ENCODE measurements around the gene FBXO45. TPM values are rescaled to one million over a fixed set of nuclear protein-coding genes. Genes with fewer than 3 reads are reported as not detected.

The FBXO45 gene
- total and polyA plus RNA-seq, 9 of the 15 experiments (the other 6 are each of a cell fraction or from before 2014, with no cell fraction given), result 15.2 to 52.8 (median 37.0) TPM

GRCh38 chr3:196617256-196617655 lies 48.8 kb downstream of the FBXO45 start:
- intact Hi-C loops (cut with micrococcal nuclease) (no loop called here), in situ Hi-C loops (cut with MboI) (no loop called here)
- 44% methylated on average over 5 of the region's 5 CpGs for WGBS (ENCODE audit: insufficient coverage, low coverage, missing lambda C conversion rate)
- no peaks in the 10 kb centered on the region for H3K36me3 ChIP-seq (ENCODE audit: control insufficient read depth, insufficient read depth, low read length)
- no peak overlapping the region for H3K4me3 ChIP-seq
- TF ChIP-seq ZFX (CRISPR knock-in tag; IDR thresholded peaks at IDR 0.05) (peak; percentile 54), PRDM10 (IDR thresholded peaks at IDR 0.05; ENCODE audit: partially characterized antibody) (peak; percentile 20), SMAD2 (IDR thresholded peaks at IDR 0.05; ENCODE audit: low read depth, low read length) (no peak)
- TF ChIP-seq, protein P1, sequence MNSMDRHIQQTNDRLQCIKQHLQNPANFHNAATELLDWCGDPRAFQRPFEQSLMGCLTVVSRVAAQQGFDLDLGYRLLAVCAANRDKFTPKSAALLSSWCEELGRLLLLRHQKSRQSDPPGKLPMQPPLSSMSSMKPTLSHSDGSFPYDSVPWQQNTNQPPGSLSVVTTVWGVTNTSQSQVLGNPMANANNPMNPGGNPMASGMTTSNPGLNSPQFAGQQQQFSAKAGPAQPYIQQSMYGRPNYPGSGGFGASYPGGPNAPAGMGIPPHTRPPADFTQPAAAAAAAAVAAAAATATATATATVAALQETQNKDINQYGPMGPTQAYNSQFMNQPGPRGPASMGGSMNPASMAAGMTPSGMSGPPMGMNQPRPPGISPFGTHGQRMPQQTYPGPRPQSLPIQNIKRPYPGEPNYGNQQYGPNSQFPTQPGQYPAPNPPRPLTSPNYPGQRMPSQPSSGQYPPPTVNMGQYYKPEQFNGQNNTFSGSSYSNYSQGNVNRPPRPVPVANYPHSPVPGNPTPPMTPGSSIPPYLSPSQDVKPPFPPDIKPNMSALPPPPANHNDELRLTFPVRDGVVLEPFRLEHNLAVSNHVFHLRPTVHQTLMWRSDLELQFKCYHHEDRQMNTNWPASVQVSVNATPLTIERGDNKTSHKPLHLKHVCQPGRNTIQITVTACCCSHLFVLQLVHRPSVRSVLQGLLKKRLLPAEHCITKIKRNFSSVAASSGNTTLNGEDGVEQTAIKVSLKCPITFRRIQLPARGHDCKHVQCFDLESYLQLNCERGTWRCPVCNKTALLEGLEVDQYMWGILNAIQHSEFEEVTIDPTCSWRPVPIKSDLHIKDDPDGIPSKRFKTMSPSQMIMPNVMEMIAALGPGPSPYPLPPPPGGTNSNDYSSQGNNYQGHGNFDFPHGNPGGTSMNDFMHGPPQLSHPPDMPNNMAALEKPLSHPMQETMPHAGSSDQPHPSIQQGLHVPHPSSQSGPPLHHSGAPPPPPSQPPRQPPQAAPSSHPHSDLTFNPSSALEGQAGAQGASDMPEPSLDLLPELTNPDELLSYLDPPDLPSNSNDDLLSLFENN (IDR thresholded peaks at IDR 0.05; ENCODE audit: low read depth in 2 of 2, low read length in 2 of 2), result no peak
- FAIRE-seq (no peak), DNase-seq (ENCODE audit: extremely low read depth in 1 of 4, low spot score in 3 of 4) (no peak), ATAC-seq (no peak)
- no TSS peak for BruUV-seq (replicated peaks)
- H3K4me1 ChIP-seq (replicated peaks in 1 of 2; ENCODE audit: control insufficient read depth in 2 of 2, insufficient read depth in 2 of 2, low read length in 2 of 2), result peaks cover 10 to 24% of the 10 kb centered on the region in 2 experiments
- H3K27me3 ChIP-seq (ENCODE audit: control insufficient read depth in 2 of 2, insufficient read depth in 2 of 2, low read length in 2 of 2), result no peaks in the 10 kb centered on the region
- POLR2A ChIA-PET, result interaction anchor here (1.0 kb wide), 1 partner anchor 20 kb away, joined by 3 read pairs; no protein-coding TSS in a partner anchor
- H3K4me2 ChIP-seq (ENCODE audit: insufficient read depth, low read length), result no peak overlapping the region
- H3K27ac ChIP-seq (ENCODE audit: extremely low read depth, low read depth, low read length), result no peak overlapping the region
- no peak overlapping the region for H3K9ac ChIP-seq (ENCODE audit: insufficient read depth in 1 of 2, low read depth in 2 of 2, low read length in 2 of 2)
- no peaks in the 10 kb centered on the region for H3K9me3 ChIP-seq (replicated peaks; ENCODE audit: control insufficient read depth, insufficient read depth, low read depth, low read length)
- no peaks in the 10 kb centered on the region for H3K9me1 ChIP-seq (ENCODE audit: control insufficient read depth, insufficient read depth, low read length)
- CTCF ChIA-PET (ENCODE audit: low intra/inter-chr PET ratio), result no interaction called here
- no peaks in the 10 kb centered on the region for H3K79me2 ChIP-seq (ENCODE audit: control insufficient read depth, insufficient read depth, low read length)
- H4K20me1 ChIP-seq (replicated peaks; ENCODE audit: control insufficient read depth, insufficient read depth, low read length), result no peaks in the 10 kb centered on the region
- peak overlapping the region; percentile 70 for H2AFZ ChIP-seq (ENCODE audit: low read depth, low read length)
